DMS53 treated with DMSO at 0.1 percent for 48 hours (cell line): ENCODE measurements around the gene IQSEC3.
"Not testable (repeated sequence)": the region's sequence is repeated elsewhere in the genome, so short reads cannot be mapped to it uniquely, and the experiment has no call there.

ENCODE experiments used
- DNase-seq: peaks from one replicate; lab custom pipeline; 2025; ENCODE audit not compliant: unreplicated experiment; lab: John Stamatoyannopoulos, UW

The IQSEC3 gene

GRCh38 chr12:52902-53734 is 13.4 kb upstream of the IQSEC3 start:
- DNase-seq, result not testable (repeated sequence)

- no peak for DNase-seq
Observed at GRCh38 chr12:53735-54730, 12.5 kb upstream of the IQSEC3 start.

GRCh38 chr12:54750-55535 is 11.6 kb upstream of the IQSEC3 start:
- no peak for DNase-seq

DNA sequence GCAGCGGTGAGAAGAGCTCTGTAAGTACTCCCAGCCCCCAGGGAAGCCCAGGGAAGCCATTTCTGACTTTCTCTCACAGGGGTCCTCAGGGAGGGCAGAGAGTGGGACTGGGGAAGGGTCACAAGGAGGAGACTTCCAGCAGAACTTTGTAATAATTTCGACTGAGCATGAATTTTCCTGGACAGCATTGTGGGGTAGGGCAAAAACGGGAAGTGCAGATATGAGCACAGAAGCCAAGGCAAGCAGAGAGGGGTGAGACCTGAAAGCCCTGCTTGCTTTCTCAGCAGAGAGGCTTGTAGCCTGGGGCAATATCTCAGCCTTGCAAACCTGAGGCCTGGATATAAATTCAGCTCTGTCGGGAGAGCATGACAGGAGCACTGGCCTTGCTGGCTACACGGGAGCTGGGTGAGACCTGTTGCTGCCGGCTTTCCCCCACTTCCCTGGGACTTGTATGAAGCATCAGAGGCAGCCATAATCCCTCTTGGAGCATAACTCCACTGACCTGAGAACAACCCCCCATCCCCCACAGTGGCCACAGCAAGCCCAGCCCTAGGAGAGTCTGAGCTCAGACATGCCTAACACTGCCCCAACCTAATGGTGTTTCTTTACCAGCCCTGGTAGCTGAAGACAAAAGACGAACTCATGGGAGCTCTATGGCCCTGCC is 9.8 kb upstream of the IQSEC3 start:
- no peak for DNase-seq

DNA sequence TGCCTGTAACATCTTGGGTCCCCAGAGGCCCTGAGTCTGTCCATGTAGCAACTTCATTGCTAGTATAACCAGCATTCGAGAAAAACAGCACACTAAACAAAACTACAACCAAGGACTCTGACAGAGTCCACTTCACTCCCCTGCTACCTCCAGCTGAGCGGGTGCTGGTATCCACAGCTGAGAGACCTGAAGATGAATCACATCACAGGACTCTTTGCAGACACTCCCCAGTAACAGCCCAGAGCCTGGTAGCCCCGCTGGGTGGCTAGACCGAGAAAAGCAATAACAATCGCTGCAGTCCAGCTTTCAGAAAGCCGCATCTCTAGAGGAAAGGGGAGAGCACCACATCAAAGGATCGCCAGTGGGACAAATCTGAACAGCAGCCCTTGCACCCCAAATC is 9.0 kb upstream of the IQSEC3 start:
- DNase-seq, result no peak

DNA sequence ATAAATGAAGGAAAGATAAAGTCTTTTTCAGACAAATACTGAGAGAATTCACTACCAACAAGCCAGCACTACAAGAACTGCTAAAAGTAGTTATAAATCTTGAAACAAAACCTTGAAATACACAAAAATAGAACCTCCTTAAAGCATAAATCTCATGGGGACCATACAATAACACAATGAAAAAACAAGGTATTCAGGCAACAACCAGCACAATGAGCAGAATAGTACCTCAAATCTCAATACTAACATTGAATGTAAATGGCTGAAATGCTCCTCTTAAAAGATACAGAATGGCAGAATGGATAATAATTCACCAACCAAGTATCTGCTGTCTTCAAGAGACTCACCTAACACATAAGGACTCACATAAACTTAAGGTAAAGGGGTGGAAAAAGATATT is 7.7 kb upstream of the IQSEC3 start:
- DNase-seq, result no peak

GRCh38 chr12:61845-62244 is 4.7 kb upstream of the IQSEC3 start:
- not testable (repeated sequence) for DNase-seq

DNA sequence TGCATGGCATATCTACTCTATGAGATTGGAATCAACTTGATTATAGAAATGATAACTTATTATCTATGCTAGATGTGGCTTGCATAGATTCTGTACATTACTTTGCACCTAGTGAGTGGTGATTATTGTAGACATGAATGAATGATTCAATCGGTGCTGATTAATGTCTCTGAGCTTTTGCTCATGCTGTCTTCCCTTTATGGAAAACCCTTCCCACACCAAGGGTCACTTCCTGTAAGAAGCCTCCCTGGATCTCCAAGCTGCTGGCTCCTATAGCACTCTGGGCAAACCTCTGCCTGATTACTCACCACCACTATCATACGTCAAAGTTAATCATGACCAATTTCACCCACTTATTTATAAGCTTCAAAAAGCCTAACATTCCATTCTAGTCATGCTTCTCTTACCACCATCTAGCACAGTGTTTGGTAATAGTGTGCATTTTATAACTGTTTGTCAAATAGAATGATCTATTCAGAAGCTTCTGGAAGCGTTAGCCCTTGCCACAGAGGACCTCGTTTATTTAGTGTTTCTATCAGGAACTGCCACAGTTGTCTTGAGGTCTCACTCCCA is 990 bp upstream of the IQSEC3 start:
- DNase-seq, result not testable (repeated sequence)

DNA sequence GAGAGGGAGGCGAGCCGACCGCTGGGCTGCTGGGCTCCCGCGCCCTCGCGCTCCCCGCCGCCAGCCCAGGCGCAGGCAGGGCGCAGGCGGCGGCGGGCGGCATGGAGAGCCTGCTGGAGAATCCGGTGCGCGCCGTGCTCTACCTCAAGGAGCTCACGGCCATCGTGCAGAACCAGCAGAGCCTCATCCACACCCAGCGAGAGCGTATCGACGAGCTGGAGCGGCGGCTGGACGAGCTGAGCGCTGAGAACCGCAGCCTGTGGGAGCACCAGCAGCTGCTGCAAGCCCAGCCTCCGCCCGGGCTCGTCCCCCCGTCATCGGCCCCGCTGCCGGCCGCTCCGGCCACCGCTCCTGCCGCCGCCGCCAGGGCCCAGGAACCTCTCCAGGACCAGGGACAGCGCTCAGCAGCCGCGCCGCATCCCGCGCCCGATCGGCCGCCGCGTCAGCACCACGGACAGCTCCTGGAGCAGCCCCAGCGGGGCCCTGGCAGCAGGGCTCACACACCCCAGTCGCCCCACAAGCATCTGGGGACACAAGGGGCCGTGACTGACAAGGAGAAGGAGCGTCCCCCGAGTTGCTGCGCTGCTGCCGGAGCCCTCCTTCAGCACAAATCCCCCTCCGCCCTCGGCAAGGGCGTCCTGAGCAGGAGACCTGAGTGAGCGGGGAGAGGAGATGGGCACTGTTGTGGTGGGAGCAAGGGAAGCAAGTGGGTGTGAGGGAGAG is 376 bp downstream of the IQSEC3 start:
- DNase-seq, result not testable (repeated sequence)

- DNase-seq, result not testable (repeated sequence)
Observed at GRCh38 chr12:69677-70076, 3.1 kb downstream of the IQSEC3 start.

DNA sequence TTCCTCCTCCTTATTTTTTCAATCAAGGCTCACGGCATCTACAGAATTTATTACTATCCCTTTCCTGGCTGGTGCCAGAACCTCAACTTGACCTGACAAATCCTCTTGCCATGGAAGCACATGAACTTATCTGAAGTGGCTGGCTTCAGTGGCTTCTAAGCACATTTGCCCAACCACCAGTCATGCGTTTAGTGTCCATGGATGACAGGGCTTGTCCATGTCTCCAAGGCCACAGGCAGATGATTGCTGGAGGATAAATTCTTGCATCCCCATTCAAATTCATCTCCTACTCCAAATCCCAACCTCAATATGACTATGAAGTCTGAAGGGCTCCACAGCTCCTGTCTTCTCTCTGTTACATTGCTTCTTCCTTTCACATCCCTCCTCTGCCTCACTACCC is 4.0 kb downstream of the IQSEC3 start:
- DNase-seq, result not testable (repeated sequence)

DNA sequence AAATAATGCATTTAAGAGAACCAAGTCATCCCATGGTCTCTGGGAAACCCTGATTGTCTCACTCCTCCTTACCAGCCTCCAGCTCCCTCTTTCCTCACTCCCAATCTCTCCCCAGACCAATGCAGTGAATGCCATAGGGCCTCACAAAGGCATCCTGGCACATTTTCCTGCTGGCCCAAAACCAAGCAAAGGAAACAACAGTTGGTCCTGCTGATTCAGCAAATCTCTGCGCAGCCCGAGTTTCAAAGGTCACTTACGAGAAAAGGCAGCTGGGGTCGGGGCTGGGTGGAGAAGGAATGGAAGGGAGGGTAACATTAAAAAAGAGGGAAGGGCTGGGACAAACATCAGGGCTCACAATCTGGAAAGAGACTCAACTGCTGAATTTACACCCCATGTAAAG is 5.5 kb downstream of the IQSEC3 start:
- not testable (repeated sequence) for DNase-seq

DNA sequence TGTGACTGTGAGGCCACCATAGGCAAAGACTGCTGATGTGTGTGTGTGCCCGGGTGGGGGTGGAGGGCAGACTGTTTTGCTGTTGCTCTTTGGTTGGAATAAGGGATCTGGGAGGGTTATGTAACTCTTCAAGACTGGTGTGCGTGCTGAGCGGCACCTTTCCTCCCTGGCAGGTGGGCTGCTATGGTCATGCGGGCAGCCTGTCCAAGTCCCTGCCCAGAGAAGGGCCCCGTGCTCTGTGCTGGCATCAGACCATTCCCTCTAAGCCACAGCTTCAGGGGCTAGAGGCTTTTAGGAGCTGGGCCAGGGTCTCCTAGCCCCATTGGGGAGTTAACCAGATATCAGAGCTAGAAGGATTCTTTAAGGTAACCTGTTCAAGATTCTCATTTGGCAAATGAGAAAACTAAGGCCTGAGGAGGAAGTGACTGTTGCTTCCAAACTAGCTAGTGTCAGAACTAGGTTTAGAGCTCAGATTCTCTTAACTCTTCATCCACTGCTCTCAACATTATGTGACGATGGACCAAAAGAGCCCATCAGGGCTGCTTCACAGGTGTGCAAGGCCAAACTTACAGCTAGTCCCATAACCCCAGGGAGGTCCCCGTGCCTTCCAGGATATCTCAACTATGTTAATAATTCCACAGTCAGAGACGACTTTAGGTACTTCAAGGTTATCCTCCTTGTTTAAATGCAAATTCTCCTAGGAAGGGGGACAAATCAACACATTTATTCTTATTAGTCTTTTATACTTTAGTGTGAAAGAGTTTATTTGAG is 8.0 kb downstream of the IQSEC3 start:
- not testable (repeated sequence) for DNase-seq

DNA sequence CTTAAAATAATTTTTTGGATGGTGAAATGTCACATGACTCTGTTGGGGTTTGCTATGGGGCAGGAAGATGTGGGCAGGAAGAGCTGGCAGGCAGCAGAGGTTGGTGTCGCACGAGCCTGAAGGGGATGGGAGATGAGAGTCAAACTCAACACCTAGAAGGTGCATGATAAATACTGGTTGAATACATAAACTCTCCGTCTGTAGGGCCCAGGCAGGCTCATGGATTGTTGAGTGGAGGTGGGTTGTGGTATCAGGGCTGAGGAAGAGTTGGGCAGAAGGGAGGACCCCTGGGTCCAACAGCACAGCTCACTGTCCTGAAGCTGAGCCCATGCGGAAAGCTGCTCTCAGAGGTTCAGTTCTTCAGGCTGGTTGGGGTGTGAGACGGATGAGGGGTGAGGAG is 9.0 kb downstream of the IQSEC3 start:
- DNase-seq, result not testable (repeated sequence)

GRCh38 chr12:76102-76501 is 9.5 kb downstream of the IQSEC3 start:
- not testable (repeated sequence) for DNase-seq

- not testable (repeated sequence) for DNase-seq
Observed at GRCh38 chr12:76551-76950, 10.0 kb downstream of the IQSEC3 start.

- DNase-seq, result not testable (repeated sequence)
Observed at GRCh38 chr12:77101-77719, 10.6 kb downstream of the IQSEC3 start.

- DNase-seq, result not testable (repeated sequence)
Observed at GRCh38 chr12:77769-78383, 11.3 kb downstream of the IQSEC3 start.
